ENCODE measurements around the gene ATP11A. TPM values are rescaled to one million over a fixed set of nuclear protein-coding genes. Genes with fewer than 3 reads are reported as not detected.

ATP11A gene
- total RNA-seq, 1 experiment from 2014 or later = 8.7 TPM

DNA sequence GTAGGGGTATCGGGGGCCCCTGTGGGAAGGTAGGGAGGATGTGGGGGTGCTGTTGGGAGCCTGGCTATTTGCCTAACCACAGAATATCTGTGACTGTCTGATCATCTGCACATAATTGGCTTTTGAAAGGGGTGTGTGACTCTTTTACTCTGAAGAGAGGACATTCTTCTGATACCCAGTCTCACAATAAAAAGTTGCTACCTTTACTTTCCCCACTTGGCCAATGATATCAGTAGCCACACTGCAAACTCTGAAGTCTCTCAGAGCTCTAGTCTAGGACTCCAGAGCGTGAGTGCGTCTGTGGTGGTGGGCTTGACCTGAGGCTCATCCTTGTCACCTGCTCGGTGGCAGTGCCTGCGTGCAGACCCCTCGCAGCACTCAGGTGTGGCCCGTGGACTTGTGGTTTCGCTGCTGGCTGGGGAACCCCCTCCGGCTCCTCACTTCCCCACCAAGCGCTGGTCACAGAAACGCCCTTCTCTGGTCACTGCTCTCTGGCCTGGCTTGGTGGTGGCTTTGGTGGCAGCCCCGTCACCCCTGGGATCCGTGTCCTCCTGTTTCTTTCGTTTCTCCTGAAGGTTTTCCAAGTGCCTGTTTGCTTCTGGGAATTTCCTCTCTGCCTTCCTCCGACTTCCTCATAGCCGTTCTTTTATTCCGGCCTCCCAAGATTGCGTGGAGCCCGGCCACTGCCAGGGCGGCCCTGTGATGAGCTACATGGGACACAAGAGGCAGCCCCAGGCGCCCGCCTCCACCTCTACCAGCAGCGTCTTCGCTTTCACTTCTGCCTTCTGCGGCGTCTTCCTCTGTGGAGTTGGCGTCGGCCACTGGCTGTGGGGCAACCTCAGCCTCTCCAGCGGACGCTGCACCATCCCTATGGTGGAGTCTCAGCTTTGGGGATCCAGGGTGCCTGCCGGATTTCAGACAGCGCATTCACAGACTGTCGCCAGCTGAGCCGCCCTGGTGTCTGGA is 78.0 kb downstream of the ATP11A start:
- intact Hi-C loops (cut with micrococcal nuclease) = no loop called here
- ATAC-seq (no peak), DNase-seq (no peak)
- BruUV-seq (replicated peaks) = no TSS peak
- no peaks in the 10 kb centered on the region for H3K27me3 ChIP-seq (ENCODE audit: low read length)
- no peak for TF ChIP-seq EZH2phosphoT487 (IDR thresholded peaks at IDR 0.05; ENCODE audit: borderline replicate concordance, low read length)
- no peak for TF ChIP-seq CTCF (conservative IDR thresholded peaks at IDR 0.05; ENCODE audit: low read depth, low read length)
- TF ChIP-seq EZH2 (IDR thresholded peaks at IDR 0.05; ENCODE audit: low read length, unreplicated experiment) = no peak
- H2AFZ ChIP-seq (ENCODE audit: low read length) = no peak overlapping the region
- H3K4me2 ChIP-seq (ENCODE audit: low read length) = no peak overlapping the region
- no peak overlapping the region for H3K9ac ChIP-seq (ENCODE audit: low read length)
- H3K9me2 ChIP-seq (replicated peaks; ENCODE audit: low read length) = no peaks in the 10 kb centered on the region
- POLR2A ChIA-PET (ENCODE audit: unreplicated experiment) = no interaction called here
- no peaks in the 10 kb centered on the region for H3K9me3 ChIP-seq (ENCODE audit: low read length)
- no peak overlapping the region for H3K27ac ChIP-seq (ENCODE audit: low read length)
- H3K79me2 ChIP-seq (ENCODE audit: low read length) = no peaks in the 10 kb centered on the region
- CTCF ChIA-PET = no interaction called here
- no peaks in the 10 kb centered on the region for H3K36me3 ChIP-seq (ENCODE audit: low read depth, low read length)
- H3K4me3 ChIP-seq (ENCODE audit: low read length) = no peak overlapping the region
- H3K4me1 ChIP-seq (ENCODE audit: insufficient read depth, low read length) = no peaks in the 10 kb centered on the region
- no peaks in the 10 kb centered on the region for H4K20me1 ChIP-seq (ENCODE audit: low read length)
- no peaks in the 10 kb centered on the region for H3F3A ChIP-seq (ENCODE audit: low read length, unreplicated experiment)

DNA sequence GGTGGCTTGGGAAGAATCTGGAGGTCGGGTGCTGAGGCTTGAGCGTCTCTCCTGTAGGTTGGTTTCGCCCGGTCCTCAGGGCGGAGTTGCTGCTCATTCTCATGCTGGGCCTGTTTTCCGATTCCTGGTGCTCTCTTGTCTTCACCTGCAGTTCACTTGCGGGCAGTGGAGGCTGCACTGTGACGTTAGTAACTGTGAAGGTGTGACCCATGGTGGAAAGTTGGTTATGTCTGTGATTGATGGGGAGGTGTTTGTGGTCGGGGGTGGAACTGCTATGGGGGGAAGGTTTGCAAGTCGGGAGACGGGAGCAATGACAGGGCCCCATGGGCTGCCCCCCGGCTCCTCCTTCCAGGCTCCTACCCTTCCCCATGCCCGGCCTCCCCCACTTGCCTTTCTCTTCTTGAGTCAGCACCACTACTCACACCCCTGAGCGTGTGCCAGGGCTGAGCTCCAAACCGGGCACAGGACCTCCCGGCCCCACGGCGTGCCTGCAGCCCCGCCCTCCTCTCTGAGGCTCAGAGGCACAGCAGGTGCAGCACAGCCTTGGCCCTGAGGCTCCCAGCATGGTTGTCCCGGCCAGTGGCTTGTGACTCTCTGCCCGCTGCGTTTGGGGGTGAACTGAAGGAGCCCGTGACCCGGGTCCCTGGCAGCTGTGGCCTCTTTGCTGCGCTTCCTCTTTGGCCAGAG is 79.1 kb downstream of the ATP11A start:
- no peaks in the 10 kb centered on the region for H3F3A ChIP-seq (ENCODE audit: low read length, unreplicated experiment)
- no peaks in the 10 kb centered on the region for H4K20me1 ChIP-seq (ENCODE audit: low read length)
- H3K9ac ChIP-seq (ENCODE audit: low read length) = no peak overlapping the region
- no peaks in the 10 kb centered on the region for H3K27me3 ChIP-seq (ENCODE audit: low read length)
- ChIA-PET POLR2A (ENCODE audit: unreplicated experiment) (no interaction called here), CTCF (no interaction called here)
- no peak overlapping the region for H2AFZ ChIP-seq (ENCODE audit: low read length)
- H3K4me1 ChIP-seq (ENCODE audit: insufficient read depth, low read length) = no peaks in the 10 kb centered on the region
- H3K9me3 ChIP-seq (ENCODE audit: low read length) = no peaks in the 10 kb centered on the region
- no peaks in the 10 kb centered on the region for H3K36me3 ChIP-seq (ENCODE audit: low read depth, low read length)
- no peak overlapping the region for H3K4me2 ChIP-seq (ENCODE audit: low read length)
- DNase-seq = peak; percentile 39
- no peaks in the 10 kb centered on the region for H3K9me2 ChIP-seq (replicated peaks; ENCODE audit: low read length)
- H3K27ac ChIP-seq (ENCODE audit: low read length) = no peak overlapping the region
- TF ChIP-seq EZH2 (IDR thresholded peaks at IDR 0.05; ENCODE audit: low read length, unreplicated experiment) = no peak
- BruUV-seq (replicated peaks) = no TSS peak
- peak; percentile 82 for ATAC-seq
- no peaks in the 10 kb centered on the region for H3K79me2 ChIP-seq (ENCODE audit: low read length)
- intact Hi-C loops (cut with micrococcal nuclease) = no loop called here
- H3K4me3 ChIP-seq (ENCODE audit: low read length) = no peak overlapping the region

GRCh38 chr13:112769615-112770014 is 79.8 kb downstream of the ATP11A start:
- H2AFZ ChIP-seq (ENCODE audit: low read length) = no peak overlapping the region
- H3K9ac ChIP-seq (ENCODE audit: low read length) = no peak overlapping the region
- no peaks in the 10 kb centered on the region for H3F3A ChIP-seq (ENCODE audit: low read length, unreplicated experiment)
- H3K9me3 ChIP-seq (ENCODE audit: low read length) = no peaks in the 10 kb centered on the region
- no peak for TF ChIP-seq EZH2phosphoT487 (IDR thresholded peaks at IDR 0.05; ENCODE audit: borderline replicate concordance, low read length)
- TF ChIP-seq EZH2 (IDR thresholded peaks at IDR 0.05; ENCODE audit: low read length, unreplicated experiment) = no peak
- TF ChIP-seq CTCF (conservative IDR thresholded peaks at IDR 0.05; ENCODE audit: low read depth, low read length) = no peak
- no peaks in the 10 kb centered on the region for H4K20me1 ChIP-seq (ENCODE audit: low read length)
- no peaks in the 10 kb centered on the region for H3K79me2 ChIP-seq (ENCODE audit: low read length)
- H3K4me2 ChIP-seq (ENCODE audit: low read length) = no peak overlapping the region
- no peaks in the 10 kb centered on the region for H3K27me3 ChIP-seq (ENCODE audit: low read length)
- POLR2A ChIA-PET (ENCODE audit: unreplicated experiment) = no interaction called here
- no peaks in the 10 kb centered on the region for H3K9me2 ChIP-seq (replicated peaks; ENCODE audit: low read length)
- intact Hi-C loops (cut with micrococcal nuclease) = no loop called here
- CTCF ChIA-PET = no interaction called here
- ATAC-seq (no peak), DNase-seq (no peak)
- H3K4me3 ChIP-seq (ENCODE audit: low read length) = no peak overlapping the region
- no TSS peak for BruUV-seq (replicated peaks)
- H3K27ac ChIP-seq (ENCODE audit: low read length) = no peak overlapping the region
- no peaks in the 10 kb centered on the region for H3K4me1 ChIP-seq (ENCODE audit: insufficient read depth, low read length)
- H3K36me3 ChIP-seq (ENCODE audit: low read depth, low read length) = no peaks in the 10 kb centered on the region
